OCI-LY1 (cell line): ENCODE results near the gene C10orf95.

ENCODE experiments used
- CTCF ChIP-seq: fragments of 200-600 bp; sonication (generic), shearing (Covaris generic); IDR thresholded peaks from 2 replicates; pipeline ENCODE4 v1.5.1; 2017; ENCODE audit warnings: mild to moderate bottlenecking, antibody characterized with exemption, low read length, moderate library complexity, mixed read lengths
- EZH2 ChIP-seq: fragments of 200-600 bp; sonication (generic), shearing (Covaris generic); IDR thresholded peaks from 2 replicates; pipeline ENCODE4 v1.8.0; 2017; ENCODE audit warnings: borderline replicate concordance, mixed run types, mild to moderate bottlenecking, antibody characterized with exemption, low read length, moderate library complexity, mixed read lengths

GRCh38 chr10:102468683-102469082 is 17.3 kb upstream of the C10orf95 start:
- TF ChIP-seq CTCF = no peak
- no peak for TF ChIP-seq EZH2
